ENCODE measurements around the gene NLRC3. TPM values are rescaled to one million over a fixed set of nuclear protein-coding genes. Genes with fewer than 3 reads are reported as not detected.

Gene NLRC3
- total and polyA plus RNA-seq, 2 donors (not counting 1 experiment from before 2014, with no cell fraction given): 28.8 to 35.7 TPM

GRCh38 chr16:3591436-3591803 lies 14.2 kb upstream of the NLRC3 start:
- Histone ChIP-seq H3K27ac (ENCODE audit: low read length in 2 of 2) (no peak overlapping the region), H3K4me1 (ENCODE audit: control insufficient read depth in 2 of 2, insufficient read depth in 2 of 2, low read length in 2 of 2) (peaks cover 0 to 18% of the 10 kb centered on the region in 2 donors), H3K79me2 (ENCODE audit: control insufficient read depth, insufficient read depth, low read length) (no peaks in the 10 kb centered on the region), H3K27me3 (replicated peaks in 1 of 4; ENCODE audit: control extremely low read depth in 1 of 4, control insufficient read depth in 3 of 4, insufficient read depth in 4 of 4, low read length in 3 of 4) (no peaks in the 10 kb centered on the region), H3K9me3 (ENCODE audit: control extremely low read depth in 1 of 3, control insufficient read depth in 2 of 3, insufficient read depth in 1 of 3, low read length in 2 of 3) (peaks cover 0 to 2% (median 0%) of the 10 kb centered on the region in 3 donors), H3K9ac (ENCODE audit: low read length) (no peak overlapping the region), H3K36me3 (replicated peaks in 1 of 2; ENCODE audit: control extremely low read depth in 1 of 2, control insufficient read depth in 1 of 2, extremely low read depth in 1 of 2, insufficient read depth in 2 of 2, low read length in 1 of 2) (peaks cover 0 to 19% of the 10 kb centered on the region in 2 experiments), H3K4me3 (ENCODE audit: control extremely low read depth in 1 of 5, extremely low read depth in 1 of 5, insufficient read depth in 1 of 5, low read depth in 2 of 5, low read length in 4 of 5) (no peak overlapping the region), H2AFZ (ENCODE audit: insufficient read depth, low read depth, low read length, poor library complexity, severe bottlenecking) (no peak overlapping the region), H4K20me1 (ENCODE audit: control insufficient read depth, insufficient read depth, low read length, poor library complexity, severe bottlenecking) (no peaks in the 10 kb centered on the region), H3K4me2 (replicated peaks; ENCODE audit: low read depth, low read length, poor library complexity, severe bottlenecking) (no peak overlapping the region)
- ATAC-seq (ENCODE audit: low read depth) (no peak), DNase-seq (no peak)
- Mint-ChIP-seq H3K9me3 (ENCODE audit: insufficient read depth) (no peaks in the 10 kb centered on the region), H3K27ac (no peak overlapping the region), H3K4me3 (no peak overlapping the region), H3K4me1 (peaks cover 18% of the 10 kb centered on the region), H3K27me3 (no peaks in the 10 kb centered on the region)
- ChIA-PET POLR2A (no interaction called here), CTCF (no interaction called here)
- intact Hi-C loops (cut with micrococcal nuclease): no loop called here
- TF ChIP-seq CTCF (IDR thresholded peaks at IDR 0.05) (no peak), EZH2 (IDR thresholded peaks at IDR 0.05; ENCODE audit: borderline replicate concordance, insufficient read depth, low read depth, low read length, poor library complexity, severe bottlenecking) (no peak)
- WGBS (ENCODE audit: insufficient coverage): 95% methylated on average over 3 of the region's 5 CpGs

GRCh38 chr16:3590736-3591435 lies 13.7 kb upstream of the NLRC3 start:
- Mint-ChIP-seq H3K27me3 (no peaks in the 10 kb centered on the region), H3K4me1 (peaks cover 20% of the 10 kb centered on the region), H3K4me3 (no peak overlapping the region), H3K27ac (no peak overlapping the region), H3K9me3 (ENCODE audit: insufficient read depth) (no peaks in the 10 kb centered on the region)
- no peaks in the 10 kb centered on the region for H3K27me3 ChIP-seq (replicated peaks in 1 of 4; ENCODE audit: control extremely low read depth in 1 of 4, control insufficient read depth in 3 of 4, insufficient read depth in 4 of 4, low read length in 3 of 4)
- peaks cover 0 to 19% of the 10 kb centered on the region in 2 experiments for H3K36me3 ChIP-seq (replicated peaks in 1 of 2; ENCODE audit: control extremely low read depth in 1 of 2, control insufficient read depth in 1 of 2, extremely low read depth in 1 of 2, insufficient read depth in 2 of 2, low read length in 1 of 2)
- no peak overlapping the region for H3K4me3 ChIP-seq (ENCODE audit: control extremely low read depth in 1 of 5, extremely low read depth in 1 of 5, insufficient read depth in 1 of 5, low read depth in 2 of 5, low read length in 4 of 5)
- WGBS (ENCODE audit: insufficient coverage): 91% methylated on average over 27 of the region's 27 CpGs
- H3K79me2 ChIP-seq (ENCODE audit: control insufficient read depth, insufficient read depth, low read length): no peaks in the 10 kb centered on the region
- ATAC-seq (ENCODE audit: low read depth) (no peak), DNase-seq (no peak)
- intact Hi-C loops (cut with micrococcal nuclease): no loop called here
- ChIA-PET CTCF (no interaction called here), POLR2A (no interaction called here)
- H3K9me3 ChIP-seq (ENCODE audit: control extremely low read depth in 1 of 3, control insufficient read depth in 2 of 3, insufficient read depth in 1 of 3, low read length in 2 of 3): peaks cover 0 to 2% (median 0%) of the 10 kb centered on the region in 3 donors
- no peak overlapping the region for H3K4me2 ChIP-seq (replicated peaks; ENCODE audit: low read depth, low read length, poor library complexity, severe bottlenecking)
- no peaks in the 10 kb centered on the region for H4K20me1 ChIP-seq (ENCODE audit: control insufficient read depth, insufficient read depth, low read length, poor library complexity, severe bottlenecking)
- no peak overlapping the region for H3K9ac ChIP-seq (ENCODE audit: low read length)
- TF ChIP-seq CTCF (IDR thresholded peaks at IDR 0.05) (no peak), EZH2 (IDR thresholded peaks at IDR 0.05; ENCODE audit: borderline replicate concordance, insufficient read depth, low read depth, low read length, poor library complexity, severe bottlenecking) (no peak)
- H2AFZ ChIP-seq (ENCODE audit: insufficient read depth, low read depth, low read length, poor library complexity, severe bottlenecking): no peak overlapping the region
- H3K27ac ChIP-seq (ENCODE audit: low read length in 2 of 2): no peak overlapping the region
- peaks cover 0 to 18% of the 10 kb centered on the region in 2 donors for H3K4me1 ChIP-seq (ENCODE audit: control insufficient read depth in 2 of 2, insufficient read depth in 2 of 2, low read length in 2 of 2)
